Measurements from ENCODE around the gene UGT1A9. TPM values are rescaled to one million over a fixed set of nuclear protein-coding genes. Genes with fewer than 3 reads are reported as not detected.

UGT1A9 gene
- total and polyA plus RNA-seq, 2 of the 13 experiments (the other 11 are each of a cell fraction or from before 2014, with no cell fraction given), result 0.07 TPM; not detected in 1

DNA sequence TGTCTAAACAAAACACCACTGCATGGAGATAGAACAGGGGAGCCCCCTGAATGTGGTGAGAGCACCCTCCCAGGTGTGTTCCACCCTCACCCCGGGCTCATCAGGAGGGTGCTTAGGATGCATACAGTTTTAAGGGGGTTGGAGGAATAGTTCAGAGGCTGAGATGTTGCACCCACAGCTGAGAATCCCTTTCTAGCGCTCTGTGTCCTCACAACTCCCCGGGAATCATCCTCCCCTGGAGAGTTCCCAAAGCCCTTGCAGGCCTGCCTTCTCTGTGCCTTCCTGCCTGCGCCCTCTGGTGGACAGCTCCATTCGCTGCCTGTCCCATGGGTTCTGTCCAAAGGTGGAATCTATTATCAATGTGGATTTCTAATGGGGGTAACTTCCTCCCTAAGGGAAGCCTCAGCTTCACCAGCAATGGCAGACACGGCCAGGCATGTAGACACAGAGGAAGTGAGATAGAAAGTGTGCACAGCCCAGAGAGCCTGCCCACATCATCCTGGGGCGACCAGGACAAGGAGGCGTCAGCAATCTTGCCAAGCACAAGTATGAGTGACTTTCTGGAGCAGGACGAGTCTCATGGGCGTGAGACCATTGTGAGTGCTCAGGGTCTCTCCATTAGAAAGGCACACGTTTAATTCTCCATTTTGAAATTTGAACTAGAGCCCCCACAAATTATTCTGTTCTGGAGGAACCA is 39.8 kb downstream of the UGT1A9 start (continued):
- TF ChIP-seq, protein P1, sequence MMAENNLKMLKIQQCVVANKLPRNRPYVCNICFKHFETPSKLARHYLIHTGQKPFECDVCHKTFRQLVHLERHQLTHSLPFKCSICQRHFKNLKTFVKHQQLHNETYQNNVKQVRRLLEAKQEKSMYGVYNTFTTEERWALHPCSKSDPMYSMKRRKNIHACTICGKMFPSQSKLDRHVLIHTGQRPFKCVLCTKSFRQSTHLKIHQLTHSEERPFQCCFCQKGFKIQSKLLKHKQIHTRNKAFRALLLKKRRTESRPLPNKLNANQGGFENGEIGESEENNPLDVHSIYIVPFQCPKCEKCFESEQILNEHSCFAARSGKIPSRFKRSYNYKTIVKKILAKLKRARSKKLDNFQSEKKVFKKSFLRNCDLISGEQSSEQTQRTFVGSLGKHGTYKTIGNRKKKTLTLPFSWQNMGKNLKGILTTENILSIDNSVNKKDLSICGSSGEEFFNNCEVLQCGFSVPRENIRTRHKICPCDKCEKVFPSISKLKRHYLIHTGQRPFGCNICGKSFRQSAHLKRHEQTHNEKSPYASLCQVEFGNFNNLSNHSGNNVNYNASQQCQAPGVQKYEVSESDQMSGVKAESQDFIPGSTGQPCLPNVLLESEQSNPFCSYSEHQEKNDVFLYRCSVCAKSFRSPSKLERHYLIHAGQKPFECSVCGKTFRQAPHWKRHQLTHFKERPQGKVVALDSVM (CRISPR knock-in tag; IDR thresholded peaks at IDR 0.05), result 0 out of 2 replicates have a peak, but pooled peaks have one; percentile 15
- TF ChIP-seq, protein P2, sequence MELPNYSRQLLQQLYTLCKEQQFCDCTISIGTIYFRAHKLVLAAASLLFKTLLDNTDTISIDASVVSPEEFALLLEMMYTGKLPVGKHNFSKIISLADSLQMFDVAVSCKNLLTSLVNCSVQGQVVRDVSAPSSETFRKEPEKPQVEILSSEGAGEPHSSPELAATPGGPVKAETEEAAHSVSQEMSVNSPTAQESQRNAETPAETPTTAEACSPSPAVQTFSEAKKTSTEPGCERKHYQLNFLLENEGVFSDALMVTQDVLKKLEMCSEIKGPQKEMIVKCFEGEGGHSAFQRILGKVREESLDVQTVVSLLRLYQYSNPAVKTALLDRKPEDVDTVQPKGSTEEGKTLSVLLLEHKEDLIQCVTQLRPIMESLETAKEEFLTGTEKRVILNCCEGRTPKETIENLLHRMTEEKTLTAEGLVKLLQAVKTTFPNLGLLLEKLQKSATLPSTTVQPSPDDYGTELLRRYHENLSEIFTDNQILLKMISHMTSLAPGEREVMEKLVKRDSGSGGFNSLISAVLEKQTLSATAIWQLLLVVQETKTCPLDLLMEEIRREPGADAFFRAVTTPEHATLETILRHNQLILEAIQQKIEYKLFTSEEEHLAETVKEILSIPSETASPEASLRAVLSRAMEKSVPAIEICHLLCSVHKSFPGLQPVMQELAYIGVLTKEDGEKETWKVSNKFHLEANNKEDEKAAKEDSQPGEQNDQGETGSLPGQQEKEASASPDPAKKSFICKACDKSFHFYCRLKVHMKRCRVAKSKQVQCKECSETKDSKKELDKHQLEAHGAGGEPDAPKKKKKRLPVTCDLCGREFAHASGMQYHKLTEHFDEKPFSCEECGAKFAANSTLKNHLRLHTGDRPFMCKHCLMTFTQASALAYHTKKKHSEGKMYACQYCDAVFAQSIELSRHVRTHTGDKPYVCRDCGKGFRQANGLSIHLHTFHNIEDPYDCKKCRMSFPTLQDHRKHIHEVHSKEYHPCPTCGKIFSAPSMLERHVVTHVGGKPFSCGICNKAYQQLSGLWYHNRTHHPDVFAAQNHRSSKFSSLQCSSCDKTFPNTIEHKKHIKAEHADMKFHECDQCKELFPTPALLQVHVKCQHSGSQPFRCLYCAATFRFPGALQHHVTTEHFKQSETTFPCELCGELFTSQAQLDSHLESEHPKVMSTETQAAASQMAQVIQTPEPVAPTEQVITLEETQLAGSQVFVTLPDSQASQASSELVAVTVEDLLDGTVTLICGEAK (IDR thresholded peaks at IDR 0.05), result no peak
- TF ChIP-seq, protein P2 (CRISPR knock-in tag; IDR thresholded peaks at IDR 0.05), result no peak
- no peak for TF ChIP-seq ZNF878 (CRISPR knock-in tag; IDR thresholded peaks at IDR 0.05)
- no peak for TF ChIP-seq ZNF543 (CRISPR knock-in tag; IDR thresholded peaks at IDR 0.05)
- TF ChIP-seq, protein P3, sequence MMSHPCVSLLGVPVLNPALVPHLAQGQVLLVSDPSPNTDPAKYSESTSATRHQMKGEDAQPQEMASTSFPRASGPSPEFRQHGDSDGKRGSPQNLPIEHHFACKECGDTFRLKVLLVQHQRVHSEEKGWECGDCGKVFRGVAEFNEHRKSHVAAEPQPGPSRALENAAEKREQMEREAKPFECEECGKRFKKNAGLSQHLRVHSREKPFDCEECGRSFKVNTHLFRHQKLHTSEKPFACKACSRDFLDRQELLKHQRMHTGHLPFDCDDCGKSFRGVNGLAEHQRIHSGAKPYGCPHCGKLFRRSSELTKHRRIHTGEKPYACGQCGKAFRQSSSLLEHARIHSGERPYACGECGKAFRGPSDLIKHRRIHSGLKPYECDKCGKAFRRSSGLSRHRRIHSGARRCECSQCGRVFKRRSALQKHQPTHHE (CRISPR knock-in tag; IDR thresholded peaks at IDR 0.05; ENCODE audit: borderline replicate concordance), result no peak
- TF ChIP-seq ZNF263 (CRISPR knock-in tag; IDR thresholded peaks at IDR 0.05), result peak; percentile 77
- TF ChIP-seq, protein P4, sequence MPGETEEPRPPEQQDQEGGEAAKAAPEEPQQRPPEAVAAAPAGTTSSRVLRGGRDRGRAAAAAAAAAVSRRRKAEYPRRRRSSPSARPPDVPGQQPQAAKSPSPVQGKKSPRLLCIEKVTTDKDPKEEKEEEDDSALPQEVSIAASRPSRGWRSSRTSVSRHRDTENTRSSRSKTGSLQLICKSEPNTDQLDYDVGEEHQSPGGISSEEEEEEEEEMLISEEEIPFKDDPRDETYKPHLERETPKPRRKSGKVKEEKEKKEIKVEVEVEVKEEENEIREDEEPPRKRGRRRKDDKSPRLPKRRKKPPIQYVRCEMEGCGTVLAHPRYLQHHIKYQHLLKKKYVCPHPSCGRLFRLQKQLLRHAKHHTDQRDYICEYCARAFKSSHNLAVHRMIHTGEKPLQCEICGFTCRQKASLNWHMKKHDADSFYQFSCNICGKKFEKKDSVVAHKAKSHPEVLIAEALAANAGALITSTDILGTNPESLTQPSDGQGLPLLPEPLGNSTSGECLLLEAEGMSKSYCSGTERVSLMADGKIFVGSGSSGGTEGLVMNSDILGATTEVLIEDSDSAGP (CRISPR knock-in tag; IDR thresholded peaks at IDR 0.05; ENCODE audit: borderline replicate concordance), result peak; percentile 43; the same call in 1 of the 2 replicates
- TF ChIP-seq ZFP82 (CRISPR knock-in tag; IDR thresholded peaks at IDR 0.05; ENCODE audit: borderline replicate concordance), result no peak
- TF ChIP-seq, protein P5, sequence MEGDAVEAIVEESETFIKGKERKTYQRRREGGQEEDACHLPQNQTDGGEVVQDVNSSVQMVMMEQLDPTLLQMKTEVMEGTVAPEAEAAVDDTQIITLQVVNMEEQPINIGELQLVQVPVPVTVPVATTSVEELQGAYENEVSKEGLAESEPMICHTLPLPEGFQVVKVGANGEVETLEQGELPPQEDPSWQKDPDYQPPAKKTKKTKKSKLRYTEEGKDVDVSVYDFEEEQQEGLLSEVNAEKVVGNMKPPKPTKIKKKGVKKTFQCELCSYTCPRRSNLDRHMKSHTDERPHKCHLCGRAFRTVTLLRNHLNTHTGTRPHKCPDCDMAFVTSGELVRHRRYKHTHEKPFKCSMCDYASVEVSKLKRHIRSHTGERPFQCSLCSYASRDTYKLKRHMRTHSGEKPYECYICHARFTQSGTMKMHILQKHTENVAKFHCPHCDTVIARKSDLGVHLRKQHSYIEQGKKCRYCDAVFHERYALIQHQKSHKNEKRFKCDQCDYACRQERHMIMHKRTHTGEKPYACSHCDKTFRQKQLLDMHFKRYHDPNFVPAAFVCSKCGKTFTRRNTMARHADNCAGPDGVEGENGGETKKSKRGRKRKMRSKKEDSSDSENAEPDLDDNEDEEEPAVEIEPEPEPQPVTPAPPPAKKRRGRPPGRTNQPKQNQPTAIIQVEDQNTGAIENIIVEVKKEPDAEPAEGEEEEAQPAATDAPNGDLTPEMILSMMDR (CRISPR knock-in tag; IDR thresholded peaks at IDR 0.05), result peak; percentile 94
